Endothelial cell (in vitro differentiated cells): ENCODE measurements around the gene GEMIN2. TPM values are rescaled to one million over a fixed set of nuclear protein-coding genes. Genes with fewer than 3 reads are reported as not detected.
"Not testable (repeated sequence)": the region's sequence is repeated elsewhere in the genome, so short reads cannot be mapped to it uniquely, and the experiment has no call there.

Source experiments
- DNase-seq: peaks from one replicate; pipeline ENCODE4 v3.0.0; 2021; ENCODE audit warnings: low spot score
- H3K27ac Mint-ChIP-seq: one replicate; pipeline ENCODE4 v1.8.0; 2021; ENCODE audit warnings: mixed read lengths, inconsistent platforms; ENCODE audit not compliant: unreplicated experiment
- H3K27me3 Mint-ChIP-seq: one replicate; pipeline ENCODE4 v1.8.0; 2021; ENCODE audit warnings: mild to moderate bottlenecking, moderate library complexity, mixed read lengths, inconsistent platforms; ENCODE audit not compliant: unreplicated experiment
- H3K36me3 Mint-ChIP-seq: one replicate; pipeline ENCODE4 v1.8.0; 2021; ENCODE audit warnings: mild to moderate bottlenecking, low read depth, mixed read lengths, inconsistent platforms; ENCODE audit not compliant: unreplicated experiment
- H3K4me1 Mint-ChIP-seq: one replicate; pipeline ENCODE4 v1.8.0; 2021; ENCODE audit warnings: mild to moderate bottlenecking, mixed read lengths, inconsistent platforms; ENCODE audit not compliant: unreplicated experiment
- H3K4me3 Mint-ChIP-seq: one replicate; pipeline ENCODE4 v1.8.0; 2021; ENCODE audit warnings: mild to moderate bottlenecking, mixed read lengths, inconsistent platforms; ENCODE audit not compliant: unreplicated experiment
- H3K9me3 Mint-ChIP-seq: one replicate; pipeline ENCODE4 v1.8.0; 2021; ENCODE audit warnings: mixed read lengths, inconsistent platforms; ENCODE audit not compliant: unreplicated experiment
- CTCF ChIP-seq: fragments of 200-600 bp; sonication (generic); IDR thresholded peaks from one replicate; pipeline ENCODE4 v1.5.0; 2021; ENCODE audit warnings: antibody characterized with exemption; ENCODE audit not compliant: unreplicated experiment
- total RNA-seq: library from RNA; stranded (reverse); fragmentation: NEBNext Ultra II Directional; extraction: Animal tissue kit (Norgen Biotek cat#: 25700); gene quantifications from one replicate; pipeline ENCODE4 v1.2.1, GENCODE V29; 2021; ENCODE audit not compliant: unreplicated experiment

The GEMIN2 gene
- total RNA-seq, 1 donor from 2014 or later = 21.4 TPM

- H3K36me3 Mint-ChIP-seq = peaks cover 35% of the 10 kb centered on the region
- DNase-seq = no peak
- TF ChIP-seq CTCF = no peak
- no peak overlapping the region for H3K27ac Mint-ChIP-seq
- peaks cover 4% of the 10 kb centered on the region for H3K27me3 Mint-ChIP-seq
- H3K4me3 Mint-ChIP-seq = no peak overlapping the region
- H3K4me1 Mint-ChIP-seq = no peaks in the 10 kb centered on the region
- H3K9me3 Mint-ChIP-seq = peaks cover 7% of the 10 kb centered on the region
These were observed 31.3 kb downstream of the GEMIN2 start for GRCh38 chr14:39145266-39145966.

- no peak for TF ChIP-seq CTCF
- DNase-seq = no peak
These were observed 40.6 kb downstream of the GEMIN2 start for GRCh38 chr14:39154594-39155189.

GRCh38 chr14:39157491-39157890, 43.4 kb downstream of the GEMIN2 start:
- DNase-seq = no peak
- H3K4me3 Mint-ChIP-seq = no peak overlapping the region
- H3K27ac Mint-ChIP-seq = no peak overlapping the region
- H3K27me3 Mint-ChIP-seq = no peaks in the 10 kb centered on the region
- peaks cover 21% of the 10 kb centered on the region for H3K36me3 Mint-ChIP-seq
- no peak for TF ChIP-seq CTCF
- H3K4me1 Mint-ChIP-seq = peaks cover 2% of the 10 kb centered on the region
- H3K9me3 Mint-ChIP-seq = no peaks in the 10 kb centered on the region

More at GRCh38 chr14:39154594-39155189, 40.6 kb downstream of the GEMIN2 start:
- Mint-ChIP-seq H3K4me3 (no peak overlapping the region), H3K27ac (no peak overlapping the region), H3K4me1 (no peaks in the 10 kb centered on the region), H3K27me3 (no peaks in the 10 kb centered on the region), H3K36me3 (peaks cover 13% of the 10 kb centered on the region), H3K9me3 (no peaks in the 10 kb centered on the region)

- TF ChIP-seq CTCF = no peak
- no peak overlapping the region for H3K4me3 Mint-ChIP-seq
- no peak for DNase-seq
These were observed 44.2 kb downstream of the GEMIN2 start for GRCh38 chr14:39158222-39158858.

GRCh38 chr14:39160494-39160893, 46.4 kb downstream of the GEMIN2 start:
- H3K36me3 Mint-ChIP-seq = peaks cover 31% of the 10 kb centered on the region
- no peak overlapping the region for H3K4me3 Mint-ChIP-seq
- DNase-seq = no peak
- no peak for TF ChIP-seq CTCF
- H3K27ac Mint-ChIP-seq = no peak overlapping the region
- peaks cover 9% of the 10 kb centered on the region for H3K4me1 Mint-ChIP-seq
- no peaks in the 10 kb centered on the region for H3K9me3 Mint-ChIP-seq
- no peaks in the 10 kb centered on the region for H3K27me3 Mint-ChIP-seq

More at GRCh38 chr14:39158222-39158858, 44.2 kb downstream of the GEMIN2 start:
- Mint-ChIP-seq H3K27ac (no peak overlapping the region), H3K9me3 (no peaks in the 10 kb centered on the region), H3K36me3 (peaks cover 27% of the 10 kb centered on the region), H3K27me3 (no peaks in the 10 kb centered on the region), H3K4me1 (peaks cover 7% of the 10 kb centered on the region)

GRCh38 chr14:39167797-39168320, 53.7 kb downstream of the GEMIN2 start:
- Mint-ChIP-seq H3K4me3 (peak overlapping the region; percentile 99), H3K36me3 (peaks cover 21% of the 10 kb centered on the region), H3K4me1 (peaks cover 32% of the 10 kb centered on the region)
- not testable (repeated sequence) for H3K27ac Mint-ChIP-seq, DNase-seq, H3K27me3 Mint-ChIP-seq, H3K9me3 Mint-ChIP-seq
